HG03135 (cell line): ENCODE measurements around the gene UFSP1.
A peak's percentile ranks its signal among the peaks of the same experiment; 100 is the strongest.
"Not testable (repeated sequence)": the region's sequence is repeated elsewhere in the genome, so short reads cannot be mapped to it uniquely, and the experiment has no call there.

Experiments used
- ATAC-seq: cut with Tn5 transposase; IDR thresholded peaks from one replicate; pipeline ENCODE4 v1.9.1; 2021; ENCODE audit warnings: mild to moderate bottlenecking, moderate library complexity; ENCODE audit not compliant: unreplicated experiment

UFSP1 gene

DNA sequence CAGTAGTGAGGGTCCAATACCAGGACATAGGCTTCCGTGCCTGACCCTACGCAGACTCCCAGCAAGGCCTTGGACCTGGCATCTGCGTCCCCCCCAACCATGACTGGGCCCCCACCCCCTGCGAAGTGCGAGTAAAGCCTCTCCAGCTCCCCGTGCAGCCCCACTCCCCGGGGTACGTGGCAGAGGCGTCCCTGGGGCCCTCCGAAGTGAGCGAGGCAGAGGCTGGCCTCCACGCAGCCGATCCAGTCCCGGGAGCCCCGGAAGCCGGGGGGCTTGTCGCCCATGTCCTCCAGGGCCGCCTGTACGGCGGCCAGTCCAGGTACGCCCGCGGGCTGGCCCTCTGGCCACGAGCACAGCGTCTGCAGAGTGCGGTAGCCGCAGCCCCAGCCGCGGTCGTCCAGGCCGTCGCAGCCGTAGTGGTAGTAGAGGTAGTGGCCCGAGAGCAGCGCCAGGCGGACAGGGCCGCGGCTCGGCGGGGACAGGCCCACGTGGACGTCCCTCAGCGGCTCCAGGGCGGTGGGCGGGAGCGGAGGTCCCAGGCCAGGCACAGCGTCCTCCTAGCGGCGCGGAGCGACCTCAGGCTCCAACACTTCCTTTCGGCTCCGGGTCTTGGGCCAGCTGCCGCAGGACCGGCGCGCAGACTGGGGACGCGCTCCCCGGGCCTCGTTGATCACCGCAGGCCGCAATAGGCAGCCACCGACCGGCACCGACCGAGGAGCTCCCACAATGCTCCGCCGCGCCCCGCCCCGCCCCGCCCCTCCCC lies at the start of gene UFSP1:
UFSP1 (minus strand) TSS at position 728 of the 763 bp plus-strand sequence; CDS start at position 284, 444 bp downstream.
- ATAC-seq = peak; percentile 31

- ATAC-seq = not testable (repeated sequence)
These were observed 46.7 kb upstream of the UFSP1 start for GRCh38 chr7:100936167-100936566.

DNA sequence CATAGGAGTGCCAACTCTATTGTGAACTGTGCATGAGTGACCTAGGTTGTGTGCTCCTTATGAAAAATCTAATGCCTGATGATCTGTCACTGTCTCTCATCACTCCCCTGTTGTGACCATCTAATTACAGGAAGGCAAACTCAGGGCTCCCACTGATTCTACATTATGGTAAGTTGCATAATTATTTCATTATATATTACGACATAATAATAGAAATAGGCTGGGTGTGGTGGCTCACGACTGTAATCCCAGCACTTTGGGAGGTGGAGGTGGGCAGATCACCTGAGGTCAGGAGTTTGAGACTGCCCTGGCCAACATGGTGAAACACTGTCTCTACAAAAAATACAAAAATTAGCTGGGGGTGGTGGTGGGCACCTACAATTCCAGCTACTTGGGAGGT lies 45.9 kb upstream of the UFSP1 start:
- ATAC-seq = not testable (repeated sequence)

GRCh38 chr7:100933734-100934133 lies 44.2 kb upstream of the UFSP1 start:
- no peak for ATAC-seq

- no peak for ATAC-seq
These were observed 40.3 kb upstream of the UFSP1 start for GRCh38 chr7:100929808-100930174.

- ATAC-seq = not testable (repeated sequence)
These were observed 34.1 kb upstream of the UFSP1 start for GRCh38 chr7:100923616-100924015.

- no peak for ATAC-seq
These were observed 31.5 kb upstream of the UFSP1 start for GRCh38 chr7:100921039-100921438.

- ATAC-seq = not testable (repeated sequence)
These were observed 30.4 kb upstream of the UFSP1 start for GRCh38 chr7:100919779-100920437.

- not testable (repeated sequence) for ATAC-seq
These were observed 29.8 kb upstream of the UFSP1 start for GRCh38 chr7:100919335-100919734.

DNA sequence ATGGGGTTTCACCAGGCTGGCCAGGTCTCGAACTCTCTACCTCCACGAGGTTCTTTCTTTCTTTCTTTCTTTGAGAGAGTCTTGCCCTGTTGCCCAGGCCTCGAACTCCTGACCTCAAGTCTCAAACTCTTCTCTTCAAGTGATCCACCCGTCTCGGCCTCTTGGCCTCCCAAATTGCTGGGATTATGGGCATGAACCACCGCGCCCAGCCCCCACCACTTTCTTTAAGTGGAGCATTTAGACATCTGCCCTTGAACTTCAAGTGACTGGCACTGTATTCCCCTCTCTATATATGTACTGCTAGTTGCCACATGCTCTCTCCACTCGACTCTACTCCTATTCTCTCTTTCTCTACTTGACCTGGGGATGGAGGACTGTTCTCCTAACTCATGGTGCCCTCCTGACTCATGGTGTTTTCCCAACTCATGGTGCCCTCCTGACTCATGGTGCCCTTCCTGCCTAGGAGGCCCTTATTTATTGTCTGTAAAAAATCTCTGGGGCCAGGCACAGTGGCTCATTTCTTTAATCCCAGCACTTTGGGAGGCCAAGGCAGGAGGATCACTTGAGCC lies 25.4 kb upstream of the UFSP1 start:
- ATAC-seq = no peak

GRCh38 chr7:100914208-100914878 lies 24.8 kb upstream of the UFSP1 start:
- no peak for ATAC-seq

DNA sequence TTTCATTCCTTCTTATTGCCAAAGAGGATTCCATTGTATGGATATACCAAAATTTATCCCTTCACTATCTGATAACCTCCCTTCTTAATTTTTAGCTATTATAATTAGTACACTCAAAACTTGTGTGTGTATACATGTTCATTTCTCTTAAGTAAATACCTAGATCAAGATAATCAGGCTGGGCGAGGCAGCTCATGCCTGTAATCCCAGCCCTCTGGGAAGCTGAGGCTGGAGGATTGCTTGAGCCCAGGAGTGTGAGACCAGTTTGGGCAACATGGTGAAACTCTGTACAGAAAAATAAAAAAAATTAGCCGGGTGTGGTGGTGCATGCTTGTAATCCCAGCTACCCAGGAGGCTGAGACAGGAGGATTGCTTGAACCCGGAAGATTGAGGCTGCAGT lies 22.0 kb upstream of the UFSP1 start:
- no peak for ATAC-seq

- ATAC-seq = not testable (repeated sequence)
These were observed 20.9 kb upstream of the UFSP1 start for GRCh38 chr7:100910443-100910842.

DNA sequence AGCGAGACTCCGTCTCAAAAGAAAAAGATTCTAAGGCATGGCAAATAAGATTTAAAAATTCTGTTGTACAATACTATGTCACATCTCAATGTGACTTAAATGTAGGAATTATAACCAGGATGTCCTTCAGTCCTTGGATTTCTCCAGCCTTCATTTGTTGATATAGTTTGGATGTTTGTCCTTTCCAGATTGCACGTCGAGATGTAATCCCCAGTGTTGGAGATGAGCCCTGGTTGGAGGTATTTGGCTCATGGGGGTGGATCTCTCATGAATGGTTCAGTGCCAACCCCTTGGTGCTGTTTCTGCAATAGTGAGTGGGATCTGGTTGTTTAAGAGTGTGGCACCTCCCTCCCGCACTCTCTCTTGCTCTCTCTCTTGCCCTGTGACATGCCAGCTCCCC lies 19.0 kb upstream of the UFSP1 start:
- no peak for ATAC-seq

DNA sequence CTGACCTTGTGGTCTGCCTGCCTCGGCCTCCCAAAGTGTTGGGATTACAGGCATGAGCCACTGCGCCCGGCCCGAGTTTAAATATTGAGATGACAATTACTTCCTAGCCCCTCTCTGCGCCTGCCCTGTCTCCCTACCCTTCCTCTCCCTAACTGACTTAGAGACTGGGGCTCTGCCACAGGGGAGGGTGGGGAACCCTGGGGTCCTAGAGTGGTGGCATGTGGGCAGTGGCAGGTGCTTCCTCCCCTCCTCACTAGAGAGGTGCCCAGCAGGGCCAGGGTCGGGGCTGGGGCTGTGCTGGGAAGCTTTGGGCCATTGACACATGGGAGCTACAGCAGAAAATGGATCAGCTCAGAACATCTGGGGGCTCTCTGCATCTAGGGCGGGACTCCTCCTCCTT lies 13.1 kb upstream of the UFSP1 start:
- ATAC-seq = no peak

- no peak for ATAC-seq
These were observed 12.4 kb upstream of the UFSP1 start for GRCh38 chr7:100901921-100902332.

DNA sequence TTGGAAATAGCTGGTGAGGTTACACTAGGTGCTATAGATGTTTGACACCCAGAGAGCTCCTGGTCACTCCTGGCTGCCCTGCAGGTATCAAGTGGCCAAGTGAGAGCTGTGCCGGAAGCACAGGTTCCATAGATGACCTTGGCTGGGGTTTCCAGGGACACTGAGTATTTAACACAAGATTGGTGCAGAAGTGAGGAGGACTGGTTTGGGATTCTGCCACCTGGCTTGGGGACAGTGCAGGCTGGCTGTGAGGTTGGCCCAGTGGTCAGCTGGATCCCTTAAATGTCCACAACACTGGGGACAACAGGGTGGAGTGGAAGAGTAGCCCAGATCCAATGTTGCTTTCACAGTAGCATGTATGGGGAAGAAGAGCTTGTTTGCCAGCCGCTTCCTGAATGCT lies 11.5 kb upstream of the UFSP1 start:
- ATAC-seq = no peak

DNA sequence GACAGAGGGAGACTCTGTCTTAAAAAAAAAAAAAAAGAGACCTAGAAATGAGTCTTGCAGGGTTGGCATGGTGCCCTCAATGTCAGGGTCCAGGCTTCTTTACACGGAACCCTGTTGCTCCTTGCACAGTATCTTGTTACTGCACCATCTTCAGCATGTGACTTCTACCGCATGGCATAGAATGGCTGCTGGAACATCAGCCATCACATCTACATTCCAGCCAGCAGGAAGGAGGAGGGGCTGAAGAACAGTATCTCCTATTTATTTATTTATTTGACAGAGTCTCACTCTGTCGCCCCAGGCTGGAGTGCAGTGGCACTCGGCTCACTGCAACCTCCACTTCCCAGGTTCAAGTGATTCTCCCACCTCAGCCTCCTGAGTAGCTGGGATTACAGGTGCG lies 9.9 kb upstream of the UFSP1 start:
- ATAC-seq = no peak

DNA sequence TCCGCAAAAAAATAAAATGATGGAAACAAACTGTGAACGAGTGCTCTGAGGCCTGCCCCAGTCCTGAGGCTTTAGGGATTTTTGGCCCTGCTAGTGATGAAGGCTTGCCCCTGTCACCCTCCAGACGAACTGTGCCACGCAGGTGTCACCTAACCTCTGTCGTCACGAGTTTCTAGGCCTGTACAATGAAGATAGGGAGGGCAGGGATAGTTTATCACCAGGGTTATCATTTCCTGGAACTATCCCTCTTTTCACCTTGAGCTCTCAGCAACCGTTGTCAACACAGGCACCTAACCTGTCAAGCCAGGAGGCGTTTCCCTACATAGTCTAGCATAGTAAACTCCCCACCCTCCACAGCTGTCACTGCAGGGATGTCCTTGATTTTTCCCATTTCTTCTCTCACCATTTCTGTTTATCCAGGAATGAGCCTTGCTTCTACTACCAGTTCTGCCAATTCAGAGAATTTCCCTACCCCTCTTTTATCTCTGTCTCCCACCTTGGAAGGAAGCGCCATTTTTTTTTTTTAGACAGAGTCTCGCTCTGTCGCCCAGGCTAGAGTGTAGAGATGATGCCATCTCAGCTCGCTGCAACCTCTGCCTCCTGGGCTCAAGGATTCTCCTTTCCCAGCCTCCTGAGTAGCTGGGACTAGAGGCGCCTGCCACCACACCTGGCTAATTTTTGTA lies 8.4 kb upstream of the UFSP1 start:
- ATAC-seq = no peak

DNA sequence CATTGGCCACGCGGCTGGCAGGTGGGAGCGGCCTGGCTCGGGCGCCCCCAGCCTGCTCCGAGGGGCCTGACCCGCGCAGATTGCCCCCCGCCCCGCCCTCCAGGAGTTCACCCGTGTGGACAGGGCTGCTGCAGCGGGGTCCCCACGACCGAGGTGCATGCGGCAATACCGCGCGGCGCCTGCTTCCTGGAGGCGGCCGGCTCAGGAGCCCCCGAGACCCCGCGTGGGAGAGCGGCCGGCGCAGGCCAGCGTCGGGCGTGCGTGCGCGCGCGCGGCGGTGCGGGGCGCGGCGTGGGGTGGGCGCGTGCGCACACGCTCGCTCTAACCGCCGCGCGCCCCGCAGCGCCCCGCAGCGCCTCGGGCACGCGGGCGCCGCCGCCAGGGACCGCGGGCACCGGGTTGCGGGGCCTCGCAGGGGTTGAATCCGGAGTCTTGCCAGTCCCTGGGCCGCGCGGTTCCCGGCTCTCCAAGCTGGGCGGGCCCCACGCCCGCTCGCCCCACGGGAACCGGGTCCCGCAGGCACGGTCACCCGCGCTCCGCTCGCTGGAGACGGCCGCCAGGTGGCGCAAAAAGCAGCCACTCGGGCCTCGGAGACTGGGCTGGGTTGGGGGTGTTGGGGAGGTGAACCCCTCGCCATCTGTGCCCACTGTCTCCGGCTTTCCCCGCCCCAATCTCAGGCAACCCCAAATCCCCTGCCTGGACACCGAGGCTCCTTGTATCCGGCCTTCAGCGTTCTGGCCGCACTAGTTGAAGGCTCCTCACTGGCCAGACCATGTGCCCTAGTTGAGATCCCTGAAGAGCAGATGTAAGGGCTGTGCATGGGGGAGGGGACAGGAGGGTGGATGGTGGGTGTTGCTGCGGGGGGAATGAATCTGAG lies 7.5 kb upstream of the UFSP1 start:
- no peak for ATAC-seq
